ENCODE results near the gene GALNT18. TPM values are rescaled to one million over a fixed set of nuclear protein-coding genes. Genes with fewer than 3 reads are reported as not detected.

GALNT18 gene
- polyA plus RNA-seq, 1 donor from 2014 or later = 7.6 TPM

GRCh38 chr11:11624926-11625325 is 3.1 kb upstream of the GALNT18 start:
- no peaks in the 10 kb centered on the region for H3K36me3 ChIP-seq (ENCODE audit: insufficient read depth, low read length)
- H3K27ac ChIP-seq (ENCODE audit: low read length) = no peak overlapping the region
- H3K9me2 ChIP-seq (ENCODE audit: insufficient read depth, low read length) = no peaks in the 10 kb centered on the region
- no peaks in the 10 kb centered on the region for H3K9me3 ChIP-seq (ENCODE audit: low read length)
- H3K9ac ChIP-seq (ENCODE audit: low read length) = no peak overlapping the region
- no peak for TF ChIP-seq RAD21 (conservative IDR thresholded peaks at IDR 0.05)
- TF ChIP-seq POLR2AphosphoS5 (IDR thresholded peaks at IDR 0.05) = no peak
- TF ChIP-seq CTCF (IDR thresholded peaks at IDR 0.05; ENCODE audit: poor library complexity, severe bottlenecking) = no peak
- TF ChIP-seq TAF1 (IDR thresholded peaks at IDR 0.05; ENCODE audit: low read depth) = no peak
- no peak for TF ChIP-seq MXI1 (conservative IDR thresholded peaks at IDR 0.05; ENCODE audit: poor library complexity, severe bottlenecking)
- no peak for TF ChIP-seq EZH2 (IDR thresholded peaks at IDR 0.05; ENCODE audit: borderline replicate concordance, insufficient read depth, low read length, poor library complexity, severe bottlenecking)
- no peak for TF ChIP-seq REST (IDR thresholded peaks at IDR 0.05; ENCODE audit: borderline replicate concordance)
- no peak for TF ChIP-seq SMC3 (conservative IDR thresholded peaks at IDR 0.05; ENCODE audit: poor library complexity)
- TF ChIP-seq EP300 (conservative IDR thresholded peaks at IDR 0.05; ENCODE audit: poor library complexity, severe bottlenecking) = no peak
- H4K20me1 ChIP-seq (ENCODE audit: insufficient read depth) = no peaks in the 10 kb centered on the region
- H3K4me3 ChIP-seq (ENCODE audit: low read length) = no peak overlapping the region
- no peak overlapping the region for H3K4me2 ChIP-seq (ENCODE audit: low read length)
- H3F3A ChIP-seq (ENCODE audit: insufficient read depth, low read length, poor library complexity, severe bottlenecking) = no peaks in the 10 kb centered on the region
- H3K27me3 ChIP-seq (ENCODE audit: insufficient read depth, low read depth, low read length) = peaks cover 5% of the 10 kb centered on the region
- H2AFZ ChIP-seq (ENCODE audit: low read depth, low read length) = no peak overlapping the region
- no peaks in the 10 kb centered on the region for H3K79me2 ChIP-seq (replicated peaks; ENCODE audit: insufficient read depth, low read length)

GRCh38 chr11:11624204-11624603 is 2.4 kb upstream of the GALNT18 start:
- Histone ChIP-seq H3K36me3 (ENCODE audit: insufficient read depth, low read length) (no peaks in the 10 kb centered on the region), H3F3A (ENCODE audit: insufficient read depth, low read length, poor library complexity, severe bottlenecking) (no peaks in the 10 kb centered on the region), H3K4me2 (ENCODE audit: low read length) (no peak overlapping the region), H2AFZ (ENCODE audit: low read depth, low read length) (no peak overlapping the region), H4K20me1 (ENCODE audit: insufficient read depth) (no peaks in the 10 kb centered on the region), H3K9me2 (ENCODE audit: insufficient read depth, low read length) (no peaks in the 10 kb centered on the region), H3K4me3 (ENCODE audit: low read length) (no peak overlapping the region), H3K9me3 (ENCODE audit: low read length) (no peaks in the 10 kb centered on the region), H3K9ac (ENCODE audit: low read length) (no peak overlapping the region), H3K79me2 (replicated peaks; ENCODE audit: insufficient read depth, low read length) (no peaks in the 10 kb centered on the region), H3K27me3 (ENCODE audit: insufficient read depth, low read depth, low read length) (peaks cover 12% of the 10 kb centered on the region), H3K27ac (ENCODE audit: low read length) (no peak overlapping the region)
- TF ChIP-seq RAD21 (conservative IDR thresholded peaks at IDR 0.05) (no peak), EZH2 (IDR thresholded peaks at IDR 0.05; ENCODE audit: borderline replicate concordance, insufficient read depth, low read length, poor library complexity, severe bottlenecking) (no peak), TAF1 (IDR thresholded peaks at IDR 0.05; ENCODE audit: low read depth) (no peak), EP300 (conservative IDR thresholded peaks at IDR 0.05; ENCODE audit: poor library complexity, severe bottlenecking) (no peak), SMC3 (conservative IDR thresholded peaks at IDR 0.05; ENCODE audit: poor library complexity) (no peak), MXI1 (conservative IDR thresholded peaks at IDR 0.05; ENCODE audit: poor library complexity, severe bottlenecking) (no peak), REST (IDR thresholded peaks at IDR 0.05; ENCODE audit: borderline replicate concordance) (no peak), POLR2AphosphoS5 (IDR thresholded peaks at IDR 0.05) (no peak), CTCF (IDR thresholded peaks at IDR 0.05; ENCODE audit: poor library complexity, severe bottlenecking) (no peak)

All from neural cell (in vitro differentiated cells).